Gastroesophageal sphincter (tissue), 3 donors: Measurements from ENCODE around the gene RAP1GAP.

Experiments used
- CTCF ChIP-seq, 4 experiments: fragments of 200-600 bp in 2 of 4; fragments of 450-650 bp in 2 of 4; sonication (generic) in 1 of 4; IDR thresholded peaks; one replicate each; pipeline ENCODE4 v1.5.1; 2017 to 2019; ENCODE audit warnings: antibody characterized with exemption in 4 of 4, mild to moderate bottlenecking in 2 of 4, moderate library complexity in 2 of 4
- POLR2AphosphoS5 ChIP-seq: sonication (generic); formaldehyde crosslinking; IDR thresholded peaks from one replicate; pipeline ENCODE4 v1.6.1; 2017; ENCODE audit warnings: antibody characterized with exemption

- TF ChIP-seq CTCF (IDR thresholded peaks at IDR 0.05) (no peak), POLR2AphosphoS5 (no peak)
These were observed 42.2 kb downstream of the RAP1GAP start for GRCh38 chr1:21626921-21627339.
